IMR-90 (cell line): Measurements from ENCODE around the gene TCHP.

ENCODE experiments used
- CHD1 ChIP-seq: IDR thresholded peaks from 2 replicates; pipeline ENCODE4 v1.6.1; 2012; ENCODE audit warnings: low read depth, low read length, improper control_type of control experiment
- MAFK ChIP-seq: IDR thresholded peaks from 2 replicates; pipeline ENCODE4 v1.6.1; 2012; ENCODE audit warnings: low read depth, low read length, improper control_type of control experiment
- MAZ ChIP-seq: IDR thresholded peaks from 2 replicates; pipeline ENCODE4 v1.6.1; 2012; ENCODE audit warnings: low read depth, mild to moderate bottlenecking, low read length, improper control_type of control experiment, moderate library complexity, borderline replicate concordance
- NFE2L2 ChIP-seq: fragments of 150-350 bp; IDR thresholded peaks from 2 replicates; pipeline ENCODE4 v1.6.1; 2016; ENCODE audit warnings: low read depth, mild to moderate bottlenecking, low read length
- POLR2A ChIP-seq: IDR thresholded peaks from 2 replicates; pipeline ENCODE4 v1.6.1; 2012; ENCODE audit warnings: mild to moderate bottlenecking, low read depth, low read length
- RAD21 ChIP-seq: IDR thresholded peaks from 2 replicates; pipeline ENCODE4 v1.6.1; 2012; ENCODE audit warnings: low read length, improper control_type of control experiment
- RCOR1 ChIP-seq: IDR thresholded peaks from 2 replicates; pipeline ENCODE4 v1.6.1; 2012; ENCODE audit warnings: mild to moderate bottlenecking, low read length, improper control_type of control experiment; ENCODE audit not compliant: insufficient replicate concordance
- SMC3 ChIP-seq: fragments of 150-350 bp; IDR thresholded peaks from 2 replicates; pipeline ENCODE4 v1.6.1; 2016; ENCODE audit warnings: low read depth, mild to moderate bottlenecking, antibody characterized with exemption, low read length, moderate library complexity
- TF ChIP-seq, protein P1 (sequence below): conservative IDR thresholded peaks from 2 replicates; pipeline ENCODE4 v1.5.1; 2012; ENCODE audit warnings: mild to moderate bottlenecking, low read depth, low read length, improper control_type of control experiment

GRCh38 chr12:109938947-109939346 is 38.9 kb downstream of the TCHP start:
- no peak for TF ChIP-seq POLR2A
- TF ChIP-seq, protein P1, sequence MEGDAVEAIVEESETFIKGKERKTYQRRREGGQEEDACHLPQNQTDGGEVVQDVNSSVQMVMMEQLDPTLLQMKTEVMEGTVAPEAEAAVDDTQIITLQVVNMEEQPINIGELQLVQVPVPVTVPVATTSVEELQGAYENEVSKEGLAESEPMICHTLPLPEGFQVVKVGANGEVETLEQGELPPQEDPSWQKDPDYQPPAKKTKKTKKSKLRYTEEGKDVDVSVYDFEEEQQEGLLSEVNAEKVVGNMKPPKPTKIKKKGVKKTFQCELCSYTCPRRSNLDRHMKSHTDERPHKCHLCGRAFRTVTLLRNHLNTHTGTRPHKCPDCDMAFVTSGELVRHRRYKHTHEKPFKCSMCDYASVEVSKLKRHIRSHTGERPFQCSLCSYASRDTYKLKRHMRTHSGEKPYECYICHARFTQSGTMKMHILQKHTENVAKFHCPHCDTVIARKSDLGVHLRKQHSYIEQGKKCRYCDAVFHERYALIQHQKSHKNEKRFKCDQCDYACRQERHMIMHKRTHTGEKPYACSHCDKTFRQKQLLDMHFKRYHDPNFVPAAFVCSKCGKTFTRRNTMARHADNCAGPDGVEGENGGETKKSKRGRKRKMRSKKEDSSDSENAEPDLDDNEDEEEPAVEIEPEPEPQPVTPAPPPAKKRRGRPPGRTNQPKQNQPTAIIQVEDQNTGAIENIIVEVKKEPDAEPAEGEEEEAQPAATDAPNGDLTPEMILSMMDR: no peak
- TF ChIP-seq SMC3: no peak
- no peak for TF ChIP-seq MAFK
- TF ChIP-seq MAZ: no peak
- no peak for TF ChIP-seq RAD21
- TF ChIP-seq RCOR1: no peak
- TF ChIP-seq CHD1: no peak
- no peak for TF ChIP-seq NFE2L2
